Thoracic aorta (tissue), 2 donors: ENCODE results near the gene GALNT17. TPM values are rescaled to one million over a fixed set of nuclear protein-coding genes. Genes with fewer than 3 reads are reported as not detected.

Experiments used
- ATAC-seq: fragments of 150-250 bp; one replicate; pipeline ENCODE4 v1.8.0; 2017; ENCODE audit warnings: low read depth; ENCODE audit not compliant: insufficient number of reproducible peaks, low FRiP score
- DNase-seq: peaks from one replicate; pipeline ENCODE4 v3.0.0-alpha.2; 2020; ENCODE audit warnings: low spot score
- H3K27ac ChIP-seq, 2 donors: fragments of 200-600 bp; sonication (generic); 1 replicate in 1 of 2; 2 replicates in 1 of 2; pipeline ENCODE4 v1.5.1; 2016; ENCODE audit warnings: mild to moderate bottlenecking in 2 of 2, moderate library complexity in 2 of 2
- H3K27me3 ChIP-seq: fragments of 200-600 bp; sonication (generic); replicated peaks from 2 replicates; pipeline ENCODE4 v1.6.0; 2016; ENCODE audit warnings: mild to moderate bottlenecking; ENCODE audit not compliant: insufficient read depth
- H3K36me3 ChIP-seq: fragments of 200-600 bp; sonication (generic); one replicate; pipeline ENCODE4 v1.5.1; 2016
- H3K4me1 ChIP-seq, 2 donors: fragments of 200-600 bp; sonication (generic); 1 replicate in 1 of 2; 2 replicates in 1 of 2; pipeline versions ENCODE4 v1.5.1 to v1.6.0; 2016; ENCODE audit warnings: low read depth in 2 of 2, mild to moderate bottlenecking in 1 of 2; ENCODE audit not compliant: control insufficient read depth in 1 of 2
- H3K4me3 ChIP-seq: fragments of 200-600 bp; sonication (generic); 2 replicates; pipeline ENCODE4 v1.5.1; 2016; ENCODE audit warnings: mild to moderate bottlenecking
- H3K9me3 ChIP-seq: fragments of 200-600 bp; sonication (generic); 2 replicates; pipeline ENCODE4 v1.5.1; 2016
- CTCF ChIP-seq: fragments of 200-600 bp; sonication (generic); IDR thresholded peaks from one replicate; pipeline ENCODE4 v1.5.1; 2019; ENCODE audit warnings: antibody characterized with exemption
- total RNA-seq, 2 donors: library from RNA; depleted of rRNA; stranded (reverse); fragments of >200 nt; gene quantifications; one replicate each; pipeline versions ENCODE4 v1.1.0 to v1.2.3, GENCODE V29; 2016

The GALNT17 gene
- total RNA-seq, 2 donors from 2014 or later: 17.6 to 20.8 TPM

GRCh38 chr7:71338866-71339265 lies 206.9 kb downstream of the GALNT17 start:
- no peaks in the 10 kb centered on the region for H3K36me3 ChIP-seq
- DNase-seq (no peak), ATAC-seq (no peak)
- peaks cover 0 to 10% of the 10 kb centered on the region in 2 donors for H3K4me1 ChIP-seq
- no peak overlapping the region for H3K4me3 ChIP-seq
- H3K27me3 ChIP-seq: no peaks in the 10 kb centered on the region
- H3K27ac ChIP-seq: no peak overlapping the region
- no peaks in the 10 kb centered on the region for H3K9me3 ChIP-seq
- no peak for TF ChIP-seq CTCF

- Histone ChIP-seq H3K36me3 (no peaks in the 10 kb centered on the region), H3K9me3 (peaks cover 2% of the 10 kb centered on the region), H3K27ac (no peak overlapping the region), H3K4me1 (peaks cover 0 to 2% of the 10 kb centered on the region in 2 donors), H3K4me3 (no peak overlapping the region), H3K27me3 (no peaks in the 10 kb centered on the region)
- DNase-seq: no peak
- no peak for ATAC-seq
- no peak for TF ChIP-seq CTCF
Observed at GRCh38 chr7:71339924-71340323, 208.0 kb downstream of the GALNT17 start.

GRCh38 chr7:71342202-71342601 lies 210.3 kb downstream of the GALNT17 start:
- no peak for TF ChIP-seq CTCF
- DNase-seq: no peak
- ATAC-seq: no peak
- Histone ChIP-seq H3K4me3 (no peak overlapping the region), H3K9me3 (peaks cover 2% of the 10 kb centered on the region), H3K36me3 (no peaks in the 10 kb centered on the region), H3K27ac (no peak overlapping the region), H3K27me3 (no peaks in the 10 kb centered on the region), H3K4me1 (no peaks in the 10 kb centered on the region)

GRCh38 chr7:71343039-71343438 lies 211.1 kb downstream of the GALNT17 start:
- Histone ChIP-seq H3K36me3 (no peaks in the 10 kb centered on the region), H3K4me3 (no peak overlapping the region), H3K27me3 (no peaks in the 10 kb centered on the region), H3K27ac (no peak overlapping the region), H3K4me1 (no peaks in the 10 kb centered on the region), H3K9me3 (peaks cover 2% of the 10 kb centered on the region)
- ATAC-seq (no peak), DNase-seq (no peak)
- TF ChIP-seq CTCF: no peak

- no peak for DNase-seq
- H3K4me3 ChIP-seq: no peak overlapping the region
- H3K36me3 ChIP-seq: no peaks in the 10 kb centered on the region
- H3K27me3 ChIP-seq: no peaks in the 10 kb centered on the region
- no peaks in the 10 kb centered on the region for H3K4me1 ChIP-seq
- H3K27ac ChIP-seq: no peak overlapping the region
- peaks cover 2% of the 10 kb centered on the region for H3K9me3 ChIP-seq
- TF ChIP-seq CTCF: no peak
- no peak for ATAC-seq
Observed at GRCh38 chr7:71343892-71344291, 211.9 kb downstream of the GALNT17 start.
